Vagina (tissue), 2 donors: ENCODE measurements around the gene TM9SF4.

ENCODE experiments used
- POLR2A ChIP-seq, 2 donors: fragments of 450-650 bp; IDR thresholded peaks; one replicate each; pipeline ENCODE4 v1.6.1; 2017; ENCODE audit warnings: antibody characterized with exemption in 2 of 2, mild to moderate bottlenecking in 2 of 2, moderate library complexity in 2 of 2
- POLR2AphosphoS5 ChIP-seq, 2 donors: sonication (generic); formaldehyde crosslinking; IDR thresholded peaks; one replicate each; pipeline ENCODE4 v1.9.0; 2017; ENCODE audit warnings: antibody characterized with exemption in 2 of 2, mild to moderate bottlenecking in 2 of 2, low read depth in 1 of 2; ENCODE audit not compliant: insufficient read depth in 1 of 2
- TF ChIP-seq, protein P1 (sequence below), 3 experiments: fragments of 450-650 bp in 2 of 3; fragments of 200-600 bp in 1 of 3; sonication (generic) in 1 of 3; IDR thresholded peaks; one replicate each; pipeline ENCODE4 v1.5.1; 2017 to 2019; ENCODE audit warnings: antibody characterized with exemption in 3 of 3, mild to moderate bottlenecking in 2 of 3, moderate library complexity in 2 of 3

DNA sequence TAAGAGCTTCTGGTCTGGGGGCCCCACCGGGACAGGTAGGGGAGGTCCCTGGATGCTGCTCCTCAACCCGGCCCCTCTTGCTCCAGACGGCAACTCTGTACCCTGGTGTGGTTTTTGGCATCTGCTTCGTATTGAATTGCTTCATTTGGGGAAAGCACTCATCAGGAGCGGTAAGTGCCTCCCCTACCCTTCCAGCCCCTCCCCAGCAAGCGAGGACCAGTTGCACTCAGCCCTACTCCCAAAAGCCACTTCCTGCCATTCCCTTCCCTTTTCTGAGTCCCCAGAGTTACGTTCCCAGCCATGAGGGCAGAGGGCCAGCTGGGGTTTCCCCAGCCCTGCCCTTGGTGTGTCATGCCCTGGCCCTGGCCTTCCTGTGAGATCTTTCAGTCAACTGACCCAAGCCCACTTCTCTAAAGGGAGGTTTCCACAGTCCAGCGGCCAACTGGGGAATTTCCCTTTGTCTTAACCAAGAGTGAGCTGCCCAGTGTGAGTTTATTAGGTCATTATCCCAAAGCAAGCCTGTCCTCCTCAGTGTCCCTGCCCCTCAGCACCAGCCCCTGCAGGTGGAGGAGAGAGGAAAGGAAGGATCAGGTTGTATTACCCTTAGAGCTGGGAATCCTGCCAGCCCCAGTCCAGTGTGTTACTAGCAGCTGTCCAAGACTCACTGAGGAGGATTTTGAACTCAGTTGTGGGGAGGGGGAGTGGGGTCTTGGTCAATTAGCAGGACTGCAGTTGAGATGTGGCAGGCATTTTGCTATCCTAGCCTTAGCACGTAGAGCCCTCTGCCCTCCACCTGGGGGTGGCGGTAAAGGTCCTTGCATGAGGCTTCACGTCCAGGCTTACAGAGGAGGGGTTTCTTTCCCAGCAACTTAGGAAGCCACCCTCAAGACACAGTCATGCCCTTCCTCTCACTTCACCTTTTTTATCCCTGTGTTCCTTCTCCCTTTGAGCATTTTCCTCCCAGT is 45.8 kb downstream of the TM9SF4 start:
- TF ChIP-seq, protein P1, sequence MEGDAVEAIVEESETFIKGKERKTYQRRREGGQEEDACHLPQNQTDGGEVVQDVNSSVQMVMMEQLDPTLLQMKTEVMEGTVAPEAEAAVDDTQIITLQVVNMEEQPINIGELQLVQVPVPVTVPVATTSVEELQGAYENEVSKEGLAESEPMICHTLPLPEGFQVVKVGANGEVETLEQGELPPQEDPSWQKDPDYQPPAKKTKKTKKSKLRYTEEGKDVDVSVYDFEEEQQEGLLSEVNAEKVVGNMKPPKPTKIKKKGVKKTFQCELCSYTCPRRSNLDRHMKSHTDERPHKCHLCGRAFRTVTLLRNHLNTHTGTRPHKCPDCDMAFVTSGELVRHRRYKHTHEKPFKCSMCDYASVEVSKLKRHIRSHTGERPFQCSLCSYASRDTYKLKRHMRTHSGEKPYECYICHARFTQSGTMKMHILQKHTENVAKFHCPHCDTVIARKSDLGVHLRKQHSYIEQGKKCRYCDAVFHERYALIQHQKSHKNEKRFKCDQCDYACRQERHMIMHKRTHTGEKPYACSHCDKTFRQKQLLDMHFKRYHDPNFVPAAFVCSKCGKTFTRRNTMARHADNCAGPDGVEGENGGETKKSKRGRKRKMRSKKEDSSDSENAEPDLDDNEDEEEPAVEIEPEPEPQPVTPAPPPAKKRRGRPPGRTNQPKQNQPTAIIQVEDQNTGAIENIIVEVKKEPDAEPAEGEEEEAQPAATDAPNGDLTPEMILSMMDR (IDR thresholded peaks at IDR 0.05) = no peak
- TF ChIP-seq POLR2A (IDR thresholded peaks at IDR 0.05) (no peak), POLR2AphosphoS5 (IDR thresholded peaks at IDR 0.05; ENCODE audit: insufficient read depth in 1 of 2, low read depth in 1 of 2) (peak in 1 of 2 donors; percentile 52)
